NCI-H187 treated with DMSO at 0.1 percent for 48 hours (cell line): ENCODE data around the gene TOR1AIP2.

Experiments
- DNase-seq: peaks from one replicate; lab custom pipeline; 2025; lab: John Stamatoyannopoulos, UW

The TOR1AIP2 gene

GRCh38 chr1:179825798-179826460, 51.7 kb downstream of the TOR1AIP2 start:
- DNase-seq: no peak

GRCh38 chr1:179825206-179825605, 52.4 kb downstream of the TOR1AIP2 start:
- DNase-seq: no peak

GRCh38 chr1:179824265-179824664, 53.3 kb downstream of the TOR1AIP2 start:
- DNase-seq: no peak

- DNase-seq: no peak
Observed at GRCh38 chr1:179823693-179824092, 53.9 kb downstream of the TOR1AIP2 start.

- DNase-seq: no peak
Observed at GRCh38 chr1:179822065-179822464, 55.5 kb downstream of the TOR1AIP2 start.

- DNase-seq: no peak
Observed at GRCh38 chr1:179821524-179821923, 56.1 kb downstream of the TOR1AIP2 start.

- no peak for DNase-seq
Observed at GRCh38 chr1:179820226-179820970, 57.2 kb downstream of the TOR1AIP2 start.

- no peak for DNase-seq
Observed at GRCh38 chr1:179818743-179819173, 58.8 kb downstream of the TOR1AIP2 start.

- no peak for DNase-seq
Observed at GRCh38 chr1:179818260-179818659, 59.3 kb downstream of the TOR1AIP2 start.

- no peak for DNase-seq
Observed at GRCh38 chr1:179817789-179818188, 59.8 kb downstream of the TOR1AIP2 start.

- no peak for DNase-seq
Observed at GRCh38 chr1:179817056-179817455, 60.5 kb downstream of the TOR1AIP2 start.

- DNase-seq: no peak
Observed at GRCh38 chr1:179816196-179816960, 61.2 kb downstream of the TOR1AIP2 start.

GRCh38 chr1:179815641-179816040, 62.0 kb downstream of the TOR1AIP2 start:
- no peak for DNase-seq

- DNase-seq: peak; percentile 65
Observed at GRCh38 chr1:179814546-179814838, 63.1 kb downstream of the TOR1AIP2 start.

- no peak for DNase-seq
Observed at GRCh38 chr1:179813626-179814545, 63.7 kb downstream of the TOR1AIP2 start.

GRCh38 chr1:179812501-179813292, 64.9 kb downstream of the TOR1AIP2 start:
- no peak for DNase-seq

GRCh38 chr1:179810367-179810715, 67.3 kb downstream of the TOR1AIP2 start:
- no peak for DNase-seq

GRCh38 chr1:179809506-179810366, 67.9 kb downstream of the TOR1AIP2 start:
- DNase-seq: peak; percentile 82

- DNase-seq: no peak
Observed at GRCh38 chr1:179808503-179808902, 69.1 kb downstream of the TOR1AIP2 start.
